IMR-90 (cell line): ENCODE results near the gene NSL1. TPM values are rescaled to one million over a fixed set of nuclear protein-coding genes. Genes with fewer than 3 reads are reported as not detected.

Experiments
- ATAC-seq: fragments of 200-7000 bp; cut with Tn5 transposase; 2 replicates; pipeline ENCODE4 v1.9.1; 2020; ENCODE audit warnings: low read depth, mild to moderate bottlenecking, moderate library complexity
- BruUV-seq: library from RNA; stranded (reverse); fragments of 400-500 nt; replicated peaks from 2 replicates; lab custom pipeline; 2021; lab: Mats Ljungman, UMichigan
- CTCF ChIA-PET: fragments of 300-600 bp; formaldehyde crosslinking; extraction: SDS; loops from one replicate; lab custom pipeline; 2021; ENCODE audit warnings: antibody characterized with exemption; lab: Yijun Ruan, JAX
- POLR2A ChIA-PET: fragments of 300-600 bp; sonication (Branson Sonifier 250); formaldehyde crosslinking; loops from one replicate; lab custom pipeline; 2022; ENCODE audit warnings: antibody characterized with exemption; ENCODE audit not compliant: unreplicated experiment; lab: Charles Lee
- DNase-seq: peaks from one replicate; pipeline ENCODE4 v3.0.0; 2013
- H2AFZ ChIP-seq: replicated peaks from 2 replicates; pipeline ENCODE3; 2013; ENCODE audit warnings: low read length, mild to moderate bottlenecking; ENCODE audit not compliant: poor library complexity
- H2AK5ac ChIP-seq: 2 replicates; pipeline ENCODE4 v1.6.1; 2013; ENCODE audit warnings: low read depth, low read length, inconsistent platforms
- H2AK9ac ChIP-seq: replicated peaks from 2 replicates; pipeline ENCODE3; 2013; ENCODE audit warnings: mild to moderate bottlenecking, low read depth, low read length, moderate library complexity; ENCODE audit not compliant: poor library complexity
- H2BK120ac ChIP-seq: 2 replicates; pipeline ENCODE4 v1.6.1; 2013; ENCODE audit warnings: low read depth, low read length, inconsistent platforms
- H2BK15ac ChIP-seq: 3 replicates; pipeline ENCODE4 v1.6.1; 2013; ENCODE audit warnings: low read depth, low read length, inconsistent platforms
- H2BK20ac ChIP-seq: 2 replicates; pipeline ENCODE4 v1.6.1; 2013; ENCODE audit warnings: low read depth, mild to moderate bottlenecking, inconsistent platforms, low read length, moderate library complexity
- H2BK5ac ChIP-seq: 2 replicates; pipeline ENCODE4 v1.6.1; 2013; ENCODE audit warnings: mild to moderate bottlenecking, low read depth, low read length, inconsistent platforms; ENCODE audit not compliant: poor library complexity, severe bottlenecking
- H3K14ac ChIP-seq: replicated peaks from 2 replicates; pipeline ENCODE4 v1.6.1; 2013; ENCODE audit warnings: low read depth, low read length, inconsistent platforms
- H3K18ac ChIP-seq: 2 replicates; pipeline ENCODE4 v1.6.1; 2013; ENCODE audit warnings: low read depth, low read length, control low read depth
- H3K23ac ChIP-seq: 2 replicates; pipeline ENCODE4 v1.6.1; 2013; ENCODE audit warnings: low read depth, low read length, inconsistent platforms
- H3K27ac ChIP-seq: 2 replicates; pipeline ENCODE4 v1.5.1; 2013; ENCODE audit warnings: mild to moderate bottlenecking, control low read depth, low read length; ENCODE audit not compliant: insufficient read depth
- H3K27me3 ChIP-seq: 2 replicates; pipeline ENCODE4 v1.6.1; 2013; ENCODE audit warnings: low read length; ENCODE audit not compliant: control insufficient read depth, insufficient read depth
- H3K36me3 ChIP-seq: 2 replicates; pipeline ENCODE4 v1.6.1; 2013; ENCODE audit warnings: low read length, mixed read lengths; ENCODE audit not compliant: control insufficient read depth, insufficient read depth
- H3K4ac ChIP-seq: 2 replicates; pipeline ENCODE4 v1.6.1; 2013; ENCODE audit warnings: low read depth, low read length, inconsistent platforms
- H3K4me1 ChIP-seq: 2 replicates; pipeline ENCODE4 v1.6.1; 2013; ENCODE audit warnings: low read length, mixed read lengths; ENCODE audit not compliant: control insufficient read depth, insufficient read depth
- H3K4me2 ChIP-seq: 2 replicates; pipeline ENCODE4 v1.6.1; 2013; ENCODE audit warnings: low read depth, mild to moderate bottlenecking, control low read depth, low read length, moderate library complexity
- H3K4me3 ChIP-seq: 2 replicates; pipeline ENCODE4 v1.5.1; 2013; ENCODE audit warnings: low read depth, mild to moderate bottlenecking, control low read depth, low read length, moderate library complexity; ENCODE audit not compliant: insufficient read depth
- H3K56ac ChIP-seq: 2 replicates; pipeline ENCODE4 v1.6.1; 2013; ENCODE audit warnings: low read length, inconsistent platforms; ENCODE audit not compliant: insufficient read depth; ENCODE audit errors: extremely low read depth
- H3K79me1 ChIP-seq, 2 experiments: 2 replicates each; pipeline ENCODE4 v1.6.1; 2013; ENCODE audit warnings: low read length in 2 of 2, inconsistent platforms in 1 of 2, low read depth in 1 of 2
- H3K9ac ChIP-seq: 2 replicates; pipeline ENCODE4 v1.6.1; 2013; ENCODE audit warnings: low read depth, low read length, control low read depth
- H3K9me1 ChIP-seq: 2 replicates; pipeline ENCODE4 v1.6.1; 2013; ENCODE audit warnings: low read length, inconsistent platforms; ENCODE audit not compliant: insufficient read depth
- H3K9me3 ChIP-seq: 2 replicates; pipeline ENCODE4 v1.6.1; 2013; ENCODE audit warnings: low read length; ENCODE audit not compliant: control insufficient read depth, insufficient read depth
- H4K20me1 ChIP-seq: 2 replicates; pipeline ENCODE4 v1.6.1; 2013; ENCODE audit warnings: low read length, inconsistent platforms; ENCODE audit not compliant: insufficient read depth
- H4K5ac ChIP-seq: 2 replicates; pipeline ENCODE4 v1.6.1; 2013; ENCODE audit warnings: mild to moderate bottlenecking, low read depth, low read length, control low read depth
- H4K8ac ChIP-seq, 2 experiments: 2 replicates each; pipeline ENCODE4 v1.6.1; 2013; ENCODE audit warnings: low read depth in 2 of 2, low read length in 2 of 2, control low read depth in 1 of 2, inconsistent platforms in 1 of 2
- H4K91ac ChIP-seq: 2 replicates; pipeline ENCODE4 v1.6.1; 2013; ENCODE audit warnings: low read depth, low read length, inconsistent platforms; ENCODE audit not compliant: insufficient read depth
- SMC3 ChIP-seq: fragments of 150-350 bp; IDR thresholded peaks from 2 replicates; pipeline ENCODE4 v1.6.1; 2016; ENCODE audit warnings: low read depth, mild to moderate bottlenecking, antibody characterized with exemption, low read length, moderate library complexity
- WGBS, 2 experiments: methylation state at CpG; one replicate each; pipeline versions ENCODE4 v1.1.5 to v1.1.7; 2013; ENCODE audit warnings: missing lambda C conversion rate in 2 of 2; ENCODE audit not compliant: insufficient read length in 1 of 2; ENCODE audit errors: extremely low coverage in 2 of 2; 5-methylcytosine and 5-hydroxymethylcytosine counted together
- dilution Hi-C: fragments of 300-500 bp; cut with HindIII; formaldehyde crosslinking; loops from one replicate; pipeline ENCODE4 v1.14.3; 2018; ENCODE audit warnings: low sequenced_read_pairs; ENCODE audit not compliant: unreplicated experiment
- in situ Hi-C: fragments of 300-500 bp; cut with MboI; formaldehyde crosslinking; loops from 3 replicates; pipeline ENCODE4 v1.14.3; 2019; ENCODE audit warnings: low sequenced_read_pairs, inconsistent platforms, mixed read lengths
- intact Hi-C: fragments of 100-400 bp; cut with micrococcal nuclease; formaldehyde crosslinking; loops from 2 replicates; pipeline ENCODE4 v1.10.0; 2022
- polyA plus RNA-seq, 3 experiments: library from polyadenylated mRNA; depleted of rRNA; stranded (reverse); fragments of >200 nt; gene quantifications; 2 replicates each; pipeline ENCODE4 v1.2.3, GENCODE V29; 2012; ENCODE audit warnings: low replicate concordance in 1 of 3
- total RNA-seq: library from RNA; depleted of rRNA; stranded (reverse); fragments of >200 nt; gene quantifications from 2 replicates; pipeline ENCODE4 v1.2.3, GENCODE V29; 2012

The NSL1 gene
- total and polyA plus RNA-seq, 2 of the 4 experiments (the other 2 are of a cell fraction) = 19.1 to 42.5 TPM

DNA sequence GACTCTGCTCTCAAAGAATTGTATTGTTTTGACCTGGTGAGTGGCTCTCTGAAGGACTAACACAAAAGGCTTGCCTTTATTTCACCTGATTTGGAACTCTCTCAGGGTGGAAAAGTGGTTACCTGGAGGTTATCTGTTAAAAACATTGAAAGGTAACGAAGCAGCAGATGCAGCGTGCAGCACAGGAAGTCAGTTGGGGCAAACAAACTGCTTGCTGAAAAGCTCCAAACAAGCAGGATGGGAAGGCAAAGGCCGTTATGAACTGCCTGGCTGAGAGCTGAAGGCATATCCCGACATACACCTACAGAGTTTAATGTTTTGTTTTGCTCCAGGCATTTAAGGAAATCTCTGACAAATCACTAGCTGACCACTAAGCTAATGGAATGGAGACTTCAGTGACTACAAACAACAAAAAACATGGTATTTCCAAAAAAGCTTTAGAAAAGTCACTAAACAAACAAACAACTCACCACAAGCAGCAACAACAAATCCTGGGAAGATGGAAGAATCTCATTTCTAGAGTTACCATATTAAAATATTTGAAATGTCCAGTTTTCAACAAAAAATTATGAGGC lies 47.6 kb downstream of the NSL1 start:
- Histone ChIP-seq H4K5ac (no peak overlapping the region), H2BK20ac (no peak overlapping the region), H2BK5ac (no peak overlapping the region), H3K36me3 (no peaks in the 10 kb centered on the region), H2AFZ (no peak overlapping the region), H2BK120ac (no peak overlapping the region), H2AK5ac (no peak overlapping the region), H3K27me3 (no peaks in the 10 kb centered on the region), H3K4me3 (no peak overlapping the region), H3K4ac (no peak overlapping the region), H3K23ac (no peak overlapping the region), H2BK15ac (no peak overlapping the region), H3K56ac (no peak overlapping the region; the same call in 1 of the 2 replicates), H4K91ac (no peak overlapping the region), H3K79me1 (peaks cover 14 to 18% of the 10 kb centered on the region in 2 experiments; a peak in 3 of 4 replicates), H3K27ac (no peak overlapping the region), H3K18ac (no peak overlapping the region), H2AK9ac (no peak overlapping the region), H4K20me1 (no peaks in the 10 kb centered on the region), H3K4me1 (peaks cover 1% of the 10 kb centered on the region; the same call in 1 of the 2 replicates), H3K9ac (no peak overlapping the region), H3K14ac (no peak overlapping the region), H3K9me3 (no peaks in the 10 kb centered on the region), H3K9me1 (peaks cover 2% of the 10 kb centered on the region; the same call in 1 of the 2 replicates), H3K4me2 (no peak overlapping the region), H4K8ac (no peak overlapping the region)
- ChIA-PET POLR2A (no interaction called here), CTCF (no interaction called here)
- TF ChIP-seq SMC3 = no peak
- intact Hi-C loops = no loop called here
- no peak for DNase-seq
- ATAC-seq = no peak
- dilution Hi-C loops = no loop called here
- in situ Hi-C loops = no loop called here
- no TSS peak for BruUV-seq
- WGBS, 2 experiments = 82% methylated on average over 2 of the region's 4 CpGs; no CpG with 5 or more reads in 1 of the 2 experiments
